ENCODE data around the gene ZBED4. TPM values are rescaled to one million over a fixed set of nuclear protein-coding genes. Genes with fewer than 3 reads are reported as not detected.

Gene ZBED4
- total RNA-seq, 1 donor from 2014 or later: 14.3 TPM

- peak; percentile 45 for DNase-seq (ENCODE audit: low read depth, low spot score)
These were observed 26.6 kb downstream of the ZBED4 start for GRCh38 chr22:49880281-49880680.

GRCh38 chr22:49881856-49882255 is 28.2 kb downstream of the ZBED4 start:
- DNase-seq (ENCODE audit: low read depth, low spot score): no peak

- no peak for DNase-seq (ENCODE audit: low read depth, low spot score)
These were observed 29.1 kb downstream of the ZBED4 start for GRCh38 chr22:49882519-49883293.

GRCh38 chr22:49883294-49883640 is 29.6 kb downstream of the ZBED4 start:
- DNase-seq (ENCODE audit: low read depth, low spot score): no peak

- DNase-seq (ENCODE audit: low read depth, low spot score): no peak
These were observed 30.4 kb downstream of the ZBED4 start for GRCh38 chr22:49884075-49884474.

- DNase-seq (ENCODE audit: low read depth, low spot score): no peak
These were observed 31.0 kb downstream of the ZBED4 start for GRCh38 chr22:49884503-49885260.

GRCh38 chr22:49885281-49885680 is 31.6 kb downstream of the ZBED4 start:
- DNase-seq (ENCODE audit: low read depth, low spot score): no peak

- DNase-seq (ENCODE audit: low read depth, low spot score): no peak
These were observed 32.2 kb downstream of the ZBED4 start for GRCh38 chr22:49885881-49886280.

DNA sequence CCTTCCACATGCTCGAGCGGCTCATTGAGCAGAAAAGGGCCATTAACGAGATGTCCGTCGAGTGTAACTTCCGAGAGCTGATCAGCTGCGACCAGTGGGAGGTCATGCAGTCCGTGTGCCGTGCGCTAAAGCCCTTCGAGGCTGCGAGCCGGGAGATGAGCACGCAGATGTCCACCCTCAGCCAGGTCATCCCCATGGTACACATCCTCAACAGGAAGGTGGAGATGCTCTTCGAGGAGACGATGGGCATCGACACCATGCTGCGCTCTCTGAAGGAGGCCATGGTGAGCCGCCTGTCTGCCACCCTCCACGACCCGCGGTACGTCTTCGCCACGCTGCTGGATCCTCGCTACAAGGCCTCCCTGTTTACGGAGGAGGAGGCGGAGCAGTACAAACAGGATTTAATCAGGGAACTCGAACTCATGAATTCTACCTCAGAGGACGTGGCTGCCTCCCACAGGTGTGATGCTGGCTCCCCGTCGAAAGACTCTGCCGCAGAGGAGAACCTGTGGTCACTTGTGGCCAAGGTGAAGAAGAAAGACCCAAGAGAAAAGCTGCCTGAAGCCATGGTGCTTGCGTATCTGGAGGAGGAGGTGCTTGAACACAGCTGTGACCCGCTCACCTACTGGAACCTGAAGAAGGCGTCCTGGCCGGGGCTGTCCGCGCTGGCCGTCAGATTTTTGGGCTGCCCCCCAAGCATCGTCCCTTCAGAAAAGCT is 32.9 kb downstream of the ZBED4 start:
- DNase-seq (ENCODE audit: low read depth, low spot score): no peak

GRCh38 chr22:49887064-49887451 is 33.4 kb downstream of the ZBED4 start:
- DNase-seq (ENCODE audit: low read depth, low spot score): no peak

- DNase-seq (ENCODE audit: low read depth, low spot score): no peak
These were observed 34.1 kb downstream of the ZBED4 start for GRCh38 chr22:49887702-49888101.

- DNase-seq (ENCODE audit: low read depth, low spot score): no peak
These were observed 35.4 kb downstream of the ZBED4 start for GRCh38 chr22:49889071-49889470.

GRCh38 chr22:49892226-49892899 is 38.7 kb downstream of the ZBED4 start:
- no peak for DNase-seq (ENCODE audit: low read depth, low spot score)

- no peak for DNase-seq (ENCODE audit: low read depth, low spot score)
These were observed 39.4 kb downstream of the ZBED4 start for GRCh38 chr22:49893025-49893424.

- no peak for DNase-seq (ENCODE audit: low read depth, low spot score)
These were observed 40.8 kb downstream of the ZBED4 start for GRCh38 chr22:49894322-49895054.

GRCh38 chr22:49896201-49896600 is 42.6 kb downstream of the ZBED4 start:
- no peak for DNase-seq (ENCODE audit: low read depth, low spot score)

- no peak for DNase-seq (ENCODE audit: low read depth, low spot score)
These were observed 43.5 kb downstream of the ZBED4 start for GRCh38 chr22:49897015-49897684.

DNA sequence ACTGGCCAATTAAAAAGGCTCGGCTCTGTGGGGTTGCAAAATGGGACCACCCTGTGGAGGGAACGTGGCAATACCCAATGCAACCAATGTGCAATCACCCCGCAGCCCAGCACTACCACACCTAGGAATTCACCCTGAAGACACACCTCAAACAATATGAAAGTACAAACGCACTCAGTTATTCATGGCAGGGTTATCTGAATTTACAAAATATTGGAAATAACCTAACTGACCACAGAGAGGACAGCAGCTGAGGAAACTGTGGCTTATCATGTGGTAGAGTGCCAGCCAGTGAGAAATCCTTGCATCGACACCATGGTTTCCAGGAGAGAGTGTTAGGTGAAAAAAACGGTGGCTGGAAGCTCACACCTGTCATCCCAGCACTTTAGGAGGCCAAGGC is 45.9 kb downstream of the ZBED4 start:
- no peak for DNase-seq (ENCODE audit: low read depth, low spot score)

DNA sequence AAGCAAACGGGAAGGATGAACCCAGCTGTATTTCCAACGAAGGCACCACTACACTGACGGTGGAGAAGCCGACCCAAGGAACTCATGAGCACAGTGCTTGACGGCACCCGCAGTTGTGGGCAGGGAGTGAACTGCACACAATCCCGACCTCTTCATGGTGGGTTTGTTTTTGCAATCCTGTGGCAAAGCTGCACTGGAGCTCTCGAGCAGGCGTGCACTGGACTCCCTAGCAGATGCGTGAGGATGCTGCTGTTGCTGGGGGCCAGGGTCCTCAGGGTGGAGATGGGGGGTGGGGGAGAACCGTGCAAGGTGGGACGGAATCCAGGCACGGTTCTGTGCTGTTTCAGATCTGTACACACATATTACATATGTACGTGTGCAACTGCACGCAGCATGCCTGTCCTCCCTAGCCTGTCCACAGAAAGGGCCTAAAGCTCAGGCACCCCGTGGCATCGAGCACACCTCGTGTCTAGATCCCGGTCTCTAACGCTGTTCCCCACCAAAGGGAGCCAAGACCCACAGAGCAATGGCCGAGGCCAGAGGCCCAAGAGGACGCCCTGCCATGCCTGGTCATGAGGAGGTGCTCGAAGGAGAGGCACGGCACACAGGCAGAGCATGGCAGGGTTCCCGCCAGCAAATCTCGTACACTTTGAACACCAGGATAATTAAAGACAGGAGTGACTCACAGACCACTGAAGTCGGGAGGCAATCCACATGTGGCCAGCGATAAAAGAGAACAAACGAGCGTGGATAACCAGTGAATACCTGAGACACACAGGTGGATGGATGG is 47.0 kb downstream of the ZBED4 start:
- no peak for DNase-seq (ENCODE audit: low read depth, low spot score)

GRCh38 chr22:49901457-49901856 is 47.8 kb downstream of the ZBED4 start:
- no peak for DNase-seq (ENCODE audit: low read depth, low spot score)
